ENCODE measurements around the gene LRRC66.

DNA sequence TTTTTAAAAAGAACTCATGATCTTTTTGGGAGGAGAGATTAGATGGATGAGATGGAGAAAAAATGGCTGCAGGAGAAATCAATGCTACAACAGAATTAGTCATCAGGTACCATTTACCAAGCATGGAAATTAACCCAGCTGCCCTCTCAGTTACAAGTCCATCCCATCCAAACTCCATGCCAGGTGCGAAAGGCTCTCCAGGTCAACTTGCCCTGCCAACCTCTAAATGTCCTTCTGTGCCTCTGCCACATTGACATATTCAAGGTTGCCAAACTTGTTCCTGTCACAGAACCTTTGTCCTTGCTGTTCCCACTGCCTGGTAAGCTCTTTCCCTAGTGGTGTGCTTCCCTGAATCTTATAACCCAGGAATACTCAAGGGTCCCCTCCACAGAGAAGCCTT lies 38.1 kb upstream of the LRRC66 start:
- TF ChIP-seq RAD21 (IDR thresholded peaks at IDR 0.05; ENCODE audit: low read depth): no peak
- TF ChIP-seq EGR1 (IDR thresholded peaks at IDR 0.05): no peak
- no peak for TF ChIP-seq EP300 (IDR thresholded peaks at IDR 0.05; ENCODE audit: borderline replicate concordance)
- TF ChIP-seq, protein P1, sequence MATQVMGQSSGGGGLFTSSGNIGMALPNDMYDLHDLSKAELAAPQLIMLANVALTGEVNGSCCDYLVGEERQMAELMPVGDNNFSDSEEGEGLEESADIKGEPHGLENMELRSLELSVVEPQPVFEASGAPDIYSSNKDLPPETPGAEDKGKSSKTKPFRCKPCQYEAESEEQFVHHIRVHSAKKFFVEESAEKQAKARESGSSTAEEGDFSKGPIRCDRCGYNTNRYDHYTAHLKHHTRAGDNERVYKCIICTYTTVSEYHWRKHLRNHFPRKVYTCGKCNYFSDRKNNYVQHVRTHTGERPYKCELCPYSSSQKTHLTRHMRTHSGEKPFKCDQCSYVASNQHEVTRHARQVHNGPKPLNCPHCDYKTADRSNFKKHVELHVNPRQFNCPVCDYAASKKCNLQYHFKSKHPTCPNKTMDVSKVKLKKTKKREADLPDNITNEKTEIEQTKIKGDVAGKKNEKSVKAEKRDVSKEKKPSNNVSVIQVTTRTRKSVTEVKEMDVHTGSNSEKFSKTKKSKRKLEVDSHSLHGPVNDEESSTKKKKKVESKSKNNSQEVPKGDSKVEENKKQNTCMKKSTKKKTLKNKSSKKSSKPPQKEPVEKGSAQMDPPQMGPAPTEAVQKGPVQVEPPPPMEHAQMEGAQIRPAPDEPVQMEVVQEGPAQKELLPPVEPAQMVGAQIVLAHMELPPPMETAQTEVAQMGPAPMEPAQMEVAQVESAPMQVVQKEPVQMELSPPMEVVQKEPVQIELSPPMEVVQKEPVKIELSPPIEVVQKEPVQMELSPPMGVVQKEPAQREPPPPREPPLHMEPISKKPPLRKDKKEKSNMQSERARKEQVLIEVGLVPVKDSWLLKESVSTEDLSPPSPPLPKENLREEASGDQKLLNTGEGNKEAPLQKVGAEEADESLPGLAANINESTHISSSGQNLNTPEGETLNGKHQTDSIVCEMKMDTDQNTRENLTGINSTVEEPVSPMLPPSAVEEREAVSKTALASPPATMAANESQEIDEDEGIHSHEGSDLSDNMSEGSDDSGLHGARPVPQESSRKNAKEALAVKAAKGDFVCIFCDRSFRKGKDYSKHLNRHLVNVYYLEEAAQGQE (IDR thresholded peaks at IDR 0.05; ENCODE audit: low read depth): no peak
- TF ChIP-seq YY1 (IDR thresholded peaks at IDR 0.05; ENCODE audit: low read depth): no peak
- TF ChIP-seq CEBPB (IDR thresholded peaks at IDR 0.05): no peak
